DND-41 (cell line): ENCODE data around the gene HHATL.
"Not testable (repeated sequence)": the region's sequence is repeated elsewhere in the genome, so short reads cannot be mapped to it uniquely, and the experiment has no call there.

ENCODE experiments used
- CTCF ChIP-seq: IDR thresholded peaks from 2 replicates; pipeline ENCODE4 v1.5.1; 2012; ENCODE audit warnings: borderline replicate concordance, low read length, moderate library complexity, mild to moderate bottlenecking; ENCODE audit not compliant: poor library complexity, severe bottlenecking; ENCODE audit errors: extremely low read depth
- EZH2 ChIP-seq: IDR thresholded peaks from 3 replicates; pipeline ENCODE4 v1.6.1; 2012; ENCODE audit warnings: borderline replicate concordance, low read depth, mild to moderate bottlenecking, moderate library complexity, low read length, inconsistent platforms; ENCODE audit not compliant: severe bottlenecking

GRCh38 chr3:42722442-42722841, 19.8 kb upstream of the HHATL start:
- TF ChIP-seq CTCF, EZH2: not testable (repeated sequence)
